BE2C (cell line): Measurements from ENCODE around the gene P2RY10. TPM values are rescaled to one million over a fixed set of nuclear protein-coding genes. Genes with fewer than 3 reads are reported as not detected.

Experiments
- DNase-seq: peaks from one replicate; pipeline ENCODE4 v3.0.0-alpha.2; 2020
- H3K27me3 ChIP-seq: fragments of 250-450 bp; sonication (Bioruptor Pico); 2 replicates; pipeline ENCODE4 v1.5.1; 2020; ENCODE audit warnings: mild to moderate bottlenecking
- H3K36me3 ChIP-seq: fragments of 250-450 bp; sonication (Bioruptor Pico); 2 replicates; pipeline ENCODE4 v1.5.1; 2020; ENCODE audit warnings: mild to moderate bottlenecking
- H3K4me1 ChIP-seq: fragments of 250-450 bp; sonication (Bioruptor Pico); 2 replicates; pipeline ENCODE4 v1.5.1; 2020
- H3K4me3 ChIP-seq: 2 replicates; pipeline ENCODE4 v1.5.1; 2011; ENCODE audit warnings: low read depth, low read length
- H3K9me3 ChIP-seq: fragments of 250-450 bp; sonication (Bioruptor Pico); 2 replicates; pipeline ENCODE4 v1.5.1; 2020
- polyA plus RNA-seq: library from polyadenylated mRNA; unstranded; fragments of >200 nt; gene quantifications from one replicate; pipeline ENCODE4 v1.2.1, GENCODE V29; 2012; ENCODE audit warnings: low read depth, missing spikeins; ENCODE audit not compliant: insufficient read length, insufficient read depth
- TF ChIP-seq, protein P1 (sequence below): IDR thresholded peaks from 2 replicates; pipeline ENCODE4 v1.5.1; 2012; ENCODE audit warnings: mild to moderate bottlenecking, low read depth, low read length

Gene P2RY10, protein sequence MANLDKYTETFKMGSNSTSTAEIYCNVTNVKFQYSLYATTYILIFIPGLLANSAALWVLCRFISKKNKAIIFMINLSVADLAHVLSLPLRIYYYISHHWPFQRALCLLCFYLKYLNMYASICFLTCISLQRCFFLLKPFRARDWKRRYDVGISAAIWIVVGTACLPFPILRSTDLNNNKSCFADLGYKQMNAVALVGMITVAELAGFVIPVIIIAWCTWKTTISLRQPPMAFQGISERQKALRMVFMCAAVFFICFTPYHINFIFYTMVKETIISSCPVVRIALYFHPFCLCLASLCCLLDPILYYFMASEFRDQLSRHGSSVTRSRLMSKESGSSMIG
- polyA plus RNA-seq: 0.37 TPM

DNA sequence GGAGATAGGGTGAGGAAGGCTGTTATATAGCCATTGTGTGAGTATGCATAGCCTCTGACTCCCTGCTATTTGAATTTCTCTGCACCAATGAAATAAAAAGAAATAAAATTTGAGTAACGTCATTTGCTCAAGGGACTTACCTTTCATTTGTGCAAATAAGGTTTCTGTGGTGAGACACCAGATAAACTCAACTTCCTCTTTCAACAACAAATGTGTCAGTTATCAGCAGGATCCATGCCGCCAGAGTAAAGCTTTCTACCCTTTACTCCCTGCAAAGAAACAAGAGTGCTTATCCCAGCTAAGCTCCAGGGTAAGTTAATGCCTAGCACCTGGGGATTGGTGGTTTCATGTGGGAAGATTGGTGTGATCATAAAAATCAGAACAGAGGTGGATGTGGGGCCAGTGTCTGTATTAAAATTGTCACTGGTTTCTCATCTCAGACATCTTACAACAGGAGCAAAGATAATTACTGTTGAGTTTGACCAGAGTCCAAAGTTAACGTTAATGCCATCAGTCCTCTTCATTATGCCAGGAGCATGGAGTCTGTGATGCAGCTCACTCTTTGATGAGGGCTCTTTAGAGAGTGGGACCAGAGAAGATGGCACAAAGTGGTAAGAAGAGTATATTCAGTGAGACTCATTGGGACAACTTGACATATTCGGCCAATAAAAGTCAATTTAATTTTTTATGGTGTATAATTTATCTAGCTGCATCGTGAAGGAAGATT is at the start of gene P2RY10:
Gene P2RY10, plus strand, starts transcription at position 206 of the 727 bp plus-strand sequence. CDS start 15,130 bp downstream, outside the sequence.
- H3K4me3 ChIP-seq: no peak within 1 kb of the TSS
- TF ChIP-seq, protein P1, sequence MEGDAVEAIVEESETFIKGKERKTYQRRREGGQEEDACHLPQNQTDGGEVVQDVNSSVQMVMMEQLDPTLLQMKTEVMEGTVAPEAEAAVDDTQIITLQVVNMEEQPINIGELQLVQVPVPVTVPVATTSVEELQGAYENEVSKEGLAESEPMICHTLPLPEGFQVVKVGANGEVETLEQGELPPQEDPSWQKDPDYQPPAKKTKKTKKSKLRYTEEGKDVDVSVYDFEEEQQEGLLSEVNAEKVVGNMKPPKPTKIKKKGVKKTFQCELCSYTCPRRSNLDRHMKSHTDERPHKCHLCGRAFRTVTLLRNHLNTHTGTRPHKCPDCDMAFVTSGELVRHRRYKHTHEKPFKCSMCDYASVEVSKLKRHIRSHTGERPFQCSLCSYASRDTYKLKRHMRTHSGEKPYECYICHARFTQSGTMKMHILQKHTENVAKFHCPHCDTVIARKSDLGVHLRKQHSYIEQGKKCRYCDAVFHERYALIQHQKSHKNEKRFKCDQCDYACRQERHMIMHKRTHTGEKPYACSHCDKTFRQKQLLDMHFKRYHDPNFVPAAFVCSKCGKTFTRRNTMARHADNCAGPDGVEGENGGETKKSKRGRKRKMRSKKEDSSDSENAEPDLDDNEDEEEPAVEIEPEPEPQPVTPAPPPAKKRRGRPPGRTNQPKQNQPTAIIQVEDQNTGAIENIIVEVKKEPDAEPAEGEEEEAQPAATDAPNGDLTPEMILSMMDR: no peak

DNA sequence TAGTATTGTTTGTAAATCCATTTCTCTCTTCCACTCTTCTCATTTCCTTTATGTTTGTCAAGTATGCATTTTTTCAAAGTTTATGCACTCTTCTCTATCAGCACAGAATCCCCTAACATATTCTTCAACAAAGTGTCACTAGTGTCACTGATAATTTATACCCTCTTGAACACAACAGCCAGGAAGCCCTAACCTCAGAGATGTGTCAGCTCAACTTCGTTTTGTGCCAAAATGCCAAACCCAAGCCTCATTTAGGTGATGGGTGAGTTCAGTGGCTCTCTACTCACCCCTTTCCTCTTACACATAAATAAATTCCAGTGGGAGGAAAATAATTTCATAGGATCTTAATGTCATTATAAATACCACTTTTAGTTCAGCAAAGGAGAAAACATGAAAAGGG is 22.4 kb upstream of the P2RY10 start:
- Histone ChIP-seq H3K27me3 (no peaks in the 10 kb centered on the region), H3K4me3 (no peak overlapping the region), H3K36me3 (no peaks in the 10 kb centered on the region), H3K9me3 (no peaks in the 10 kb centered on the region), H3K4me1 (no peaks in the 10 kb centered on the region)
- DNase-seq: no peak
- TF ChIP-seq, protein P1: no peak

More for the DNA sequence above, at the start of gene P2RY10:
- no peaks in the 10 kb centered on the region for H3K36me3 ChIP-seq
- H3K27me3 ChIP-seq: no peaks in the 10 kb centered on the region
- H3K4me1 ChIP-seq: no peaks in the 10 kb centered on the region
- H3K9me3 ChIP-seq: no peaks in the 10 kb centered on the region
- DNase-seq: no peak

DNA sequence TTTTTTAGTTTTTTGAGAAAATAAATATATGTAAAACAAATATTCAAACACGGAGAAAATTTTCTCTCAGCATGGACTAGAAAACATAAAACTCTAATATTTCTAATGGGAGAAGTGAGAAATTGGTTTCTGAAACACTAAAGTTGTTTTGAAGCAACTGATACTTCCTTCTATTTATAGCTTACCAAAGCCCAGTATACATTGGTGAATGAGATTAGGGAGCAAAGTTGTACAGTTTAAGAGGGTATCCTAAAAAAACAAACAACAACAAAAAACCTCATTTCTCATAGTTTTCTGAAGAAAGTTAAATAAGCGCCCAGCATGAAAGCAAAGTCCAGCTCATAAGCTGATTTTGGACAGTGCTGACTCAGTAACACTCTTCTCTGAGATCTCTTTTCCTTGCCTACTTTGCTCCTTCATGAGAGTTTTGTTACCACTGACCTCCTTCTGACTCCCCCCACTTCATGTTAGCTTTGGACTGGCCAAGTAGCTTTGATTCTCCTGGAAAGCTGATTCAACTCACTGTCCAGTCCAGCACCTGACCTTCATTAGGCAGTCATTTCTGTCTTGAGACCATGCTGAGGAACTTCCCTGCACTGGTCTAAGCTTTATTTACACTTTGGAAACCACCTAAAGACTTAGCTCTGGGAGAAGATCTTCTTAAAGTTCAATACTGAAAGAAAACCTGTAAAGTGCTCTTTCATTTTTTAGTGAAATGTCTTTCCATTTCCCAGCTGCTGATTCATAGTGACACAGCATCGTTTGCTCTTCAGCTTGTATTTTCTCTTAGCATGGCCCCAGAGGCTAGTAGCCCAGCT is 21.8 kb upstream of the P2RY10 start:
- TF ChIP-seq, protein P1: no peak
- DNase-seq: no peak
- Histone ChIP-seq H3K4me3 (no peak overlapping the region), H3K36me3 (no peaks in the 10 kb centered on the region), H3K9me3 (no peaks in the 10 kb centered on the region), H3K4me1 (no peaks in the 10 kb centered on the region), H3K27me3 (no peaks in the 10 kb centered on the region)

DNA sequence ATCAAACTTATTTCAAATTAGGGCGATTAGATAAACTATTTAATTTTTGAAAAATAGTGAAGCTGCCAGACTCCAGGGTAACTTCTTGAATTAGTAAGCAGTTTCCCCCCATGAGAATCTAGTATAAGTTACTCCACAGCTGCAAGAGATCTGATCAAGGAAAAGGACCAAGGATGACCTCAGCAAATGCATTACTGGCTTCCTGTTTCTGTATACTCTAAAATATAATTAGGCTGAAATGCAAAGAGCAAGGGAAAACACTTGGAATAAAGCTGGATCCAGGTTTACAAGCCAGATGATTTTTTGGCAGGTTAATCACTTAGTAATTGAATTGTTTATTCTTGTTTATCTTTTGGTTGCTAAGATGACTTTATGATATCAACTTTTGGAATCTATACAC is 13.4 kb upstream of the P2RY10 start:
- DNase-seq: no peak
- no peaks in the 10 kb centered on the region for H3K27me3 ChIP-seq

DNA sequence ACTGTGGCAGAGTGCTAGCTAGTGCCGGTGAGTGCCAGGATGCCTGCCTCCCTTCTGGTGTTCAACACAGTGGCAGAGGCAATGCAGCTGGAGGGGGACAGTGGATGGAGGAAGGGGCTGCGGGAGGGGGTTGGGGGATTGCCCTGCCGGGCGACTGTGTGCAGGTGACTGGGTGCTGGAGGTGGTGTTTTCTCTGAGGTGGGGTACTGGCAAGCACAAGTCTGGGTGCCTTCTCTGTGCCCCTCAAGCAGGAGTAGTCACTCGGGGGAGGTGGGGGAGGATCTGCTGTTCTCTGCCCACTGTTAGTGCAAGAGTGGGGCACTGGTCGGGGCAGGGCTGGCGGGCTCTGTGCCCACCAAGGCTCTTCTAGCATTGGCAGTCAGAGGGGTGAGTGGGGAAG is 10.3 kb upstream of the P2RY10 start:
- H3K36me3 ChIP-seq: no peaks in the 10 kb centered on the region

More for the DNA sequence above, 13.4 kb upstream of the P2RY10 start:
- Histone ChIP-seq H3K9me3 (no peaks in the 10 kb centered on the region), H3K36me3 (no peaks in the 10 kb centered on the region), H3K4me3 (no peak overlapping the region), H3K4me1 (no peaks in the 10 kb centered on the region)
- TF ChIP-seq, protein P1: no peak

More for the DNA sequence above, 10.3 kb upstream of the P2RY10 start:
- DNase-seq: no peak
- Histone ChIP-seq H3K27me3 (no peaks in the 10 kb centered on the region), H3K4me1 (no peaks in the 10 kb centered on the region), H3K4me3 (no peak overlapping the region), H3K9me3 (no peaks in the 10 kb centered on the region)
- TF ChIP-seq, protein P1: no peak
